Neural progenitor cell (in vitro differentiated cells): ENCODE results near the gene DNM2.

Experiments
- EZH2 ChIP-seq: fragments of 200-600 bp; sonication (generic); IDR thresholded peaks from 2 replicates; pipeline ENCODE4 v1.6.1; 2017; ENCODE audit warnings: antibody characterized with exemption, mild to moderate bottlenecking, moderate library complexity
- TF ChIP-seq, protein P1 (sequence below): fragments of 200-600 bp; sonication (generic); IDR thresholded peaks from 2 replicates; pipeline ENCODE4 v1.5.1; 2017; ENCODE audit warnings: antibody characterized with exemption, mild to moderate bottlenecking

DNA sequence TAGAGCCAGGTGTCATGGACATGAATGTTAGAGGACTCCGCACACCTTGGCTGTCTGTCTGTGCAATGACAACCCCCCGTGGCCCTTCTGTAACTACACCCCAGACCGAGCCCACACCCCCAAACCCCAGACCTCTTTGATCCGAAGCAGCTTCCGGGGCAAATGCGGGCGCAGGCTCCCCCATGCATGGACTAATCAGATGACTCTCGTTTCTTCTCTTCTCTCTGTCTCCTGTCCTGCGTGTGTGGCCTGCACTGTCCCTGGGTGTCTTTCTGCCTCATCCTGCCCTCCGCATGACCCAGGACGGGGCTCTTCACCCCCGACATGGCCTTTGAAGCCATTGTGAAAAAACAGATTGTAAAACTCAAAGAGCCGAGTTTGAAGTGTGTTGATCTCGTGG, 79.2 kb downstream of the DNM2 start:
- TF ChIP-seq, protein P1, sequence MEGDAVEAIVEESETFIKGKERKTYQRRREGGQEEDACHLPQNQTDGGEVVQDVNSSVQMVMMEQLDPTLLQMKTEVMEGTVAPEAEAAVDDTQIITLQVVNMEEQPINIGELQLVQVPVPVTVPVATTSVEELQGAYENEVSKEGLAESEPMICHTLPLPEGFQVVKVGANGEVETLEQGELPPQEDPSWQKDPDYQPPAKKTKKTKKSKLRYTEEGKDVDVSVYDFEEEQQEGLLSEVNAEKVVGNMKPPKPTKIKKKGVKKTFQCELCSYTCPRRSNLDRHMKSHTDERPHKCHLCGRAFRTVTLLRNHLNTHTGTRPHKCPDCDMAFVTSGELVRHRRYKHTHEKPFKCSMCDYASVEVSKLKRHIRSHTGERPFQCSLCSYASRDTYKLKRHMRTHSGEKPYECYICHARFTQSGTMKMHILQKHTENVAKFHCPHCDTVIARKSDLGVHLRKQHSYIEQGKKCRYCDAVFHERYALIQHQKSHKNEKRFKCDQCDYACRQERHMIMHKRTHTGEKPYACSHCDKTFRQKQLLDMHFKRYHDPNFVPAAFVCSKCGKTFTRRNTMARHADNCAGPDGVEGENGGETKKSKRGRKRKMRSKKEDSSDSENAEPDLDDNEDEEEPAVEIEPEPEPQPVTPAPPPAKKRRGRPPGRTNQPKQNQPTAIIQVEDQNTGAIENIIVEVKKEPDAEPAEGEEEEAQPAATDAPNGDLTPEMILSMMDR: no peak
- no peak for TF ChIP-seq EZH2
